Measurements from ENCODE around the gene FOXO1. TPM values are rescaled to one million over a fixed set of nuclear protein-coding genes. Genes with fewer than 3 reads are reported as not detected.

The FOXO1 gene
- total RNA-seq, 1 donor from 2014 or later, result 10.4 TPM

- Mint-ChIP-seq H3K9me3 (ENCODE audit: unreplicated experiment) (no peaks in the 10 kb centered on the region), H3K27me3 (ENCODE audit: low read depth, unreplicated experiment) (no peaks in the 10 kb centered on the region), H3K36me3 (ENCODE audit: low read depth, unreplicated experiment) (peaks cover 2% of the 10 kb centered on the region), H3K4me1 (ENCODE audit: low read depth, unreplicated experiment) (peaks cover 6% of the 10 kb centered on the region), H3K4me3 (ENCODE audit: unreplicated experiment) (no peak overlapping the region), H3K27ac (ENCODE audit: unreplicated experiment) (no peak overlapping the region)
- Histone ChIP-seq H3K36me3 (ENCODE audit: insufficient read depth, low read length) (no peaks in the 10 kb centered on the region), H4K20me1 (ENCODE audit: insufficient read depth, low read length) (peaks cover 21% of the 10 kb centered on the region), H3K4me1 (ENCODE audit: insufficient read depth, low read length) (no peaks in the 10 kb centered on the region), H3K4me3 (ENCODE audit: insufficient read depth, low read depth, low read length) (no peak overlapping the region), H3K27me3 (ENCODE audit: insufficient read depth, low read length) (no peaks in the 10 kb centered on the region), H3K79me2 (ENCODE audit: insufficient read depth, low read length) (peaks cover 7% of the 10 kb centered on the region), H2AFZ (ENCODE audit: low read depth, low read length) (no peak overlapping the region), H3K27ac (ENCODE audit: low read depth, low read length) (no peak overlapping the region), H3K4me2 (ENCODE audit: low read length) (no peak overlapping the region), H3K9ac (ENCODE audit: low read length) (no peak overlapping the region), H3K9me3 (ENCODE audit: insufficient read depth, low read depth, low read length) (no peaks in the 10 kb centered on the region)
- DNase-seq (ENCODE audit: low read depth) (no peak), FAIRE-seq (no peak)
- no peak for TF ChIP-seq CTCF (IDR thresholded peaks at IDR 0.05; ENCODE audit: insufficient read depth, low read depth, low read length)
- TF ChIP-seq EZH2 (IDR thresholded peaks at IDR 0.05; ENCODE audit: insufficient read depth, low read length), result no peak
Observed at GRCh38 chr13:40632915-40633314, 33.5 kb downstream of the FOXO1 start.

- FAIRE-seq, result no peak
- no peak for DNase-seq (ENCODE audit: low read depth)
- H3K9me3 ChIP-seq (ENCODE audit: insufficient read depth, low read depth, low read length), result no peaks in the 10 kb centered on the region
- Mint-ChIP-seq H3K36me3 (ENCODE audit: low read depth, unreplicated experiment) (peaks cover 2% of the 10 kb centered on the region), H3K9me3 (ENCODE audit: unreplicated experiment) (no peaks in the 10 kb centered on the region), H3K4me1 (ENCODE audit: low read depth, unreplicated experiment) (no peaks in the 10 kb centered on the region), H3K27me3 (ENCODE audit: low read depth, unreplicated experiment) (no peaks in the 10 kb centered on the region), H3K4me3 (ENCODE audit: unreplicated experiment) (no peak overlapping the region), H3K27ac (ENCODE audit: unreplicated experiment) (no peak overlapping the region)
- no peaks in the 10 kb centered on the region for H3K4me1 ChIP-seq (ENCODE audit: insufficient read depth, low read length)
- H3K4me3 ChIP-seq (ENCODE audit: insufficient read depth, low read depth, low read length), result no peak overlapping the region
- H3K36me3 ChIP-seq (ENCODE audit: insufficient read depth, low read length), result no peaks in the 10 kb centered on the region
- H3K9ac ChIP-seq (ENCODE audit: low read length), result no peak overlapping the region
- H3K4me2 ChIP-seq (ENCODE audit: low read length), result no peak overlapping the region
- TF ChIP-seq EZH2 (IDR thresholded peaks at IDR 0.05; ENCODE audit: insufficient read depth, low read length) (no peak), CTCF (IDR thresholded peaks at IDR 0.05; ENCODE audit: insufficient read depth, low read depth, low read length) (no peak)
- H3K27ac ChIP-seq (ENCODE audit: low read depth, low read length), result no peak overlapping the region
- peaks cover 24% of the 10 kb centered on the region for H4K20me1 ChIP-seq (ENCODE audit: insufficient read depth, low read length)
- H3K79me2 ChIP-seq (ENCODE audit: insufficient read depth, low read length), result peaks cover 3% of the 10 kb centered on the region
- H3K27me3 ChIP-seq (ENCODE audit: insufficient read depth, low read length), result no peaks in the 10 kb centered on the region
- no peak overlapping the region for H2AFZ ChIP-seq (ENCODE audit: low read depth, low read length)
Observed at GRCh38 chr13:40631605-40632004, 34.8 kb downstream of the FOXO1 start.

GRCh38 chr13:40629678-40630384 is 36.6 kb downstream of the FOXO1 start:
- H3K36me3 ChIP-seq (ENCODE audit: insufficient read depth, low read length), result no peaks in the 10 kb centered on the region
- H2AFZ ChIP-seq (ENCODE audit: low read depth, low read length), result no peak overlapping the region
- H3K9me3 ChIP-seq (ENCODE audit: insufficient read depth, low read depth, low read length), result no peaks in the 10 kb centered on the region
- H3K9ac ChIP-seq (ENCODE audit: low read length), result no peak overlapping the region
- Mint-ChIP-seq H3K9me3 (ENCODE audit: unreplicated experiment) (no peaks in the 10 kb centered on the region), H3K4me3 (ENCODE audit: unreplicated experiment) (no peak overlapping the region), H3K27ac (ENCODE audit: unreplicated experiment) (no peak overlapping the region), H3K27me3 (ENCODE audit: low read depth, unreplicated experiment) (no peaks in the 10 kb centered on the region), H3K36me3 (ENCODE audit: low read depth, unreplicated experiment) (peaks cover 2% of the 10 kb centered on the region), H3K4me1 (ENCODE audit: low read depth, unreplicated experiment) (peaks cover 2% of the 10 kb centered on the region)
- no peak overlapping the region for H3K4me3 ChIP-seq (ENCODE audit: insufficient read depth, low read depth, low read length)
- H3K79me2 ChIP-seq (ENCODE audit: insufficient read depth, low read length), result no peaks in the 10 kb centered on the region
- no peak overlapping the region for H3K4me2 ChIP-seq (ENCODE audit: low read length)
- FAIRE-seq, result no peak
- H3K27ac ChIP-seq (ENCODE audit: low read depth, low read length), result no peak overlapping the region
- no peak for TF ChIP-seq EZH2 (IDR thresholded peaks at IDR 0.05; ENCODE audit: insufficient read depth, low read length)
- TF ChIP-seq CTCF (IDR thresholded peaks at IDR 0.05; ENCODE audit: insufficient read depth, low read depth, low read length), result no peak
- no peaks in the 10 kb centered on the region for H3K27me3 ChIP-seq (ENCODE audit: insufficient read depth, low read length)
- no peaks in the 10 kb centered on the region for H3K4me1 ChIP-seq (ENCODE audit: insufficient read depth, low read length)
- H4K20me1 ChIP-seq (ENCODE audit: insufficient read depth, low read length), result peaks cover 20% of the 10 kb centered on the region
- no peak for DNase-seq (ENCODE audit: low read depth)

Measured in astrocyte (in vitro differentiated cells and primary cell).